NCI-H2107 (cell line): ENCODE results near the gene LDHAL6B.

Source experiments
- DNase-seq: peaks from one replicate; lab custom pipeline; 2025; lab: John Stamatoyannopoulos, UW

The LDHAL6B gene

GRCh38 chr15:59218710-59219109, 12.1 kb downstream of the LDHAL6B start:
- no peak for DNase-seq

- no peak for DNase-seq
These were observed 15.2 kb downstream of the LDHAL6B start for GRCh38 chr15:59221511-59222505.

- no peak for DNase-seq
These were observed 16.4 kb downstream of the LDHAL6B start for GRCh38 chr15:59222906-59223550.

- no peak for DNase-seq
These were observed 17.1 kb downstream of the LDHAL6B start for GRCh38 chr15:59223736-59224135.

- no peak for DNase-seq
These were observed 17.8 kb downstream of the LDHAL6B start for GRCh38 chr15:59224474-59224873.

- DNase-seq = no peak
These were observed 20.4 kb downstream of the LDHAL6B start for GRCh38 chr15:59227021-59227420.

GRCh38 chr15:59229015-59229414, 22.4 kb downstream of the LDHAL6B start:
- DNase-seq = no peak

- DNase-seq = no peak
These were observed 22.8 kb downstream of the LDHAL6B start for GRCh38 chr15:59229453-59229852.

GRCh38 chr15:59230531-59231055, 23.9 kb downstream of the LDHAL6B start:
- DNase-seq = no peak

- DNase-seq = no peak
These were observed 25.8 kb downstream of the LDHAL6B start for GRCh38 chr15:59232476-59232875.

- DNase-seq = no peak
These were observed 29.8 kb downstream of the LDHAL6B start for GRCh38 chr15:59236394-59236793.

GRCh38 chr15:59237119-59237855, 30.6 kb downstream of the LDHAL6B start:
- DNase-seq = no peak

- no peak for DNase-seq
These were observed 31.3 kb downstream of the LDHAL6B start for GRCh38 chr15:59237924-59238331.

GRCh38 chr15:59240036-59240435, 33.4 kb downstream of the LDHAL6B start:
- DNase-seq = no peak

- DNase-seq = no peak
These were observed 36.0 kb downstream of the LDHAL6B start for GRCh38 chr15:59242649-59243048.

- DNase-seq = no peak
These were observed 37.0 kb downstream of the LDHAL6B start for GRCh38 chr15:59243622-59244021.

GRCh38 chr15:59244337-59244736, 37.7 kb downstream of the LDHAL6B start:
- no peak for DNase-seq

- DNase-seq = no peak
These were observed 38.9 kb downstream of the LDHAL6B start for GRCh38 chr15:59245559-59245958.

GRCh38 chr15:59247364-59247763, 40.7 kb downstream of the LDHAL6B start:
- peak; percentile 1 for DNase-seq

GRCh38 chr15:59249816-59250215, 43.2 kb downstream of the LDHAL6B start:
- no peak for DNase-seq

GRCh38 chr15:59250249-59250648, 43.6 kb downstream of the LDHAL6B start:
- no peak for DNase-seq
